Measurements from ENCODE around the gene OSBPL5.

OSBPL5 gene

DNA sequence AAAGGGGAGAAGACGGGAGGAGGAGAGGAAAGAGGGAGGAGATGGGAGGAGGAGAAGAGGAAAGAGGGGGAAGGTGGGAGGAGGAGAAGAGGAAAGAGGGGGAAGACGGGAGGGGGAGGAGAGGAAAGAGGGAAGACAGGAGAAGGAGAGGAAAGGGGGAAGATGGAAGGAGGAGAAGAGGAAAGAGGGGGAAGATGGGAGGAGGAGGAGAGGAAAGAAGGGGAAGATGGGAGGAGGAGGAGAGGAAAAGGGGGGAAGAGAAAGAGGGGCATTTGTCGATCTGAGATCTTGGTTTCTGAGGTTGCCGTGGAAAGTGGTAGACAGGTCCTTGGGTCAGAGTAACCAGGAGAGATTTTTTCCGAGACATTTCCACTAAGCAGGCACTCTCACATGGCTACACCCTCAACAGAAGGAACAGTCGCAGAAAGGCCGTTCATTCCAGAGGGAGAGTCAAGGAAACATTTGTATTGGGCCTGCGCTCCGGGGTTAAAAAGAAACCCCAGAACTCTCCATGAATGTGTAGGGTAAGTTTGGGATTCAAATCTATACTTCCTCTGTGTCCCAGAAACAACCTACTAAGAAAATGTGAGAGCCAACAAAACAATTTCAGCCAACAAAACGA, 68.1 kb downstream of the OSBPL5 start:
- DNase-seq (ENCODE audit: low spot score), result no peak

DNA sequence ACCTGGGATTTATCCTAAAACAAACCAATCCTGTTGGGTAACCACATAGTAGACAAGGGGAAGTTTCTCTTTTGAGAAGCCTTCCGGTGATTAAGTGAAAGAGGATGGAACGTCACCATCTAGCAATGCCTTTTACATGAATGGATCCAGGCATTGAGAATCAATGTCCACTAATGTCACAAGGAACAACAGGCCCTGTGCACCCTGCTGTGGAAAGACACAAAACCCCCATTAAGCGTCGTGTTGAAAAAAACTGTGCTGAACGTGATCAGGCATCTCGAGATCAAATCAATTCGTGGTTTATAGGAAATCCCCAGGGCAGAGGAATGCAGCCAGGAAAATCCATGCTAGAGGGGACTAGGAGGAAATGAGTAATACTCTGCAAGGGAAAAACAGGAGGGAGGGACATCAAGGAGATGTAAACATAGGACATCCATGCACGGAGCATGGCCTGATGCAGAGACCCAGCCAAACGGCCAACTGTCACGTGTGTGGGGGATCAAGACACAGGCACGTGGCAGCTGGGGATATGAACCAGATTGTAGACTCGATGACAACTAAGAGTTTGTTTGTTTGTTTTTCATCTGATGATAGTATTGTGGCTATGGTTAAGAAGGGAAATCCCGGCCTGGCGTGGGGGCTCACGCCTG, 69.3 kb downstream of the OSBPL5 start:
- no peak for DNase-seq (ENCODE audit: low spot score)

DNA sequence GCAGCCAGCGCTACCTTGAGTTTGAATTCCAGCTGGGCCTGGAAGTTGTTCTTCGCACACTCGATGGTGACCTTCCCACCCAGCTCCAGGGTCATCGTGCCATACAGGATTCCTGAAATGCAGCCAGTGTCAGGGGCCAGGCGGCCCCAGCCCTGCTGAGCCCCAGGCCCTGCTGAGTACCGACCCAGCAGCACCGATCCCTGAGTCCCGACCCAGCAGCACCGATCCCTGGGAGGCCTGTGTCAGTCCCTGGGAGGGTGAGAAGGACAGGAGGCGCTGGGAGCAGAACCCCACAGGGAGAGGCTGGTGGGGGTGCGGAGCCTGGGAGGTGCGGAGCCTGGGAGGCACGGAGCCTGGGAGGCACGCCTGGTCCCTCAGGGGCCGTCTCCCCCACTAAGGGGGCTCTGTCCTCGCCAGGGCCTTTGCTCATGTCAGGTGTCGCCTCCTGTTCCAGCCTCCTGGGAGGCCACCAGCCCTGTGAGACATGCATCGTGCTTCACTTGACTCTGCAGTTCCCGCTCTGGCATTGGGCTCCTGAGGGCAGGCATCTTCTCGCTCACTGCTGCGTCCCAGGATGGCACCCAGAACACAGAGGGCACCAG, 70.8 kb downstream of the OSBPL5 start:
- no peak for DNase-seq (ENCODE audit: low spot score)

DNA sequence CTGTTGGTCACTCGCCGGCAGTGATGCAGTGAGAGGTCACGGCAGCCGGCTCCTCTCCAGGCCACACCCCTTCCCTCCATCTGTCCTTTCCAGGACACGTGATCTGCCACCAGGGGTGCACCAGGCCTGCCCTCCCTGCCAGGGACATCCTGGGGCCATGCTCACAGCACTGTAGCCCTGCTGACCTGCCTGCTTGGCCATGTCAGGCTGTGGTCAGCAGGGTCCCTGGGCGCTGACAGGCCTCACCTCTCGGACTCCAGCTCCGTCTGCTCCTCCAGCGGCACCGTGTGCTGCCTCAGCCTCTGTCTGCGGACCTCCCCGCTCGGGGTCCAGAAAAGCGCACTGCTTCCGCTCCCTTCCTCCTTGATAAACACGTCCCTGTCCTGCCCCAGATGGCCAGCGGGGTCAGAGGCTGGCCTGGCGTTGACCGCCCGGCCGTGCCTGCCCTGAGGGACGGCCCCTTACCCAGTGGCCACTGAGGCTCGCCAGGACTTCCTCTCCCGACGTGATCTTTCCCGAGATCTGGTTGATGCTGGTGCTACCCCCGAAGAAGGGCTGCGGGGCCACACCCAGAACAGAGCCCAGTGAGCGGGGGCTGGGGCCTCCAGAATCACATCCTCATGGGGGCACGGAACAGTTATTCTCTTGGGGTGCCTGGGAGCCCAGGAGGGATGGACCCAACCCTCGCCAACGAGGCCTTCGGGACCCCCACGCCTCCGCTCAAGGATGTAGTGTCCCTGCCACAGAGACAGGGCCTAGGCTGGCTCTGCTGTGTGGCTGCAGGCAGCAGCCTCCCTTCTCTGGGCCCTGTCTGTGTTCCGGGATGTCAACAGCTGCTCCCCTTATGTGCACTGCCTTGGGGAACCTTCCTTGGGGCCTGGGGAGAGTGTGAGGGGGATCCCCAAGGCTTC, 71.6 kb downstream of the OSBPL5 start:
- no peak for DNase-seq (ENCODE audit: low spot score)

DNA sequence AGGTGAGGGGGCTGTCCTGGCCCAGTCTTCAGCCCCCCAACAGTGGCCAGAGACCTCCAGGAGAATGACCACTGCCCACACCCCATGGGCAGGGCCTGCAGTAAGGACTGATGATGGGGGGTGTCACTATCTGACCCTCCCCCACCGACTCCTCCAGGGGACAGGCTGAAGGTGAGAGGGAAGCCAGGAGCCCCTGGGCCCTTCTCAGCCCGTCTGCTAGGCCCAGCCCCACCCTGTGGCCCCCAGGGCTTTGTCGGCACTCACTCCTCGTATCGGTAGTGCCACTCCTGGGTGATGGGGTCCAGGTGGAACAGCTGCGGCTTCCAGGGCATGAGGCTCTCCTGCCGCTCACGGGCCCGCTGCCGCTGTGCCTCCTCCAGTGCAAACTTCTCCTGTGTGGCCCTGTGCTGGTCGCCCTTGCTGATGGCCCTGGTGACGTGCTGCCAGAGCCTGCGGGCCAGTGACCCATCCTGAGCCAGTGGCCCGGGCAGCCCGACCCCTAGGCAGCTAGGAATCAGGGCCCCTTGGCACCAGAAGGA, 72.4 kb downstream of the OSBPL5 start:
- no peak for DNase-seq (ENCODE audit: low spot score)

DNA sequence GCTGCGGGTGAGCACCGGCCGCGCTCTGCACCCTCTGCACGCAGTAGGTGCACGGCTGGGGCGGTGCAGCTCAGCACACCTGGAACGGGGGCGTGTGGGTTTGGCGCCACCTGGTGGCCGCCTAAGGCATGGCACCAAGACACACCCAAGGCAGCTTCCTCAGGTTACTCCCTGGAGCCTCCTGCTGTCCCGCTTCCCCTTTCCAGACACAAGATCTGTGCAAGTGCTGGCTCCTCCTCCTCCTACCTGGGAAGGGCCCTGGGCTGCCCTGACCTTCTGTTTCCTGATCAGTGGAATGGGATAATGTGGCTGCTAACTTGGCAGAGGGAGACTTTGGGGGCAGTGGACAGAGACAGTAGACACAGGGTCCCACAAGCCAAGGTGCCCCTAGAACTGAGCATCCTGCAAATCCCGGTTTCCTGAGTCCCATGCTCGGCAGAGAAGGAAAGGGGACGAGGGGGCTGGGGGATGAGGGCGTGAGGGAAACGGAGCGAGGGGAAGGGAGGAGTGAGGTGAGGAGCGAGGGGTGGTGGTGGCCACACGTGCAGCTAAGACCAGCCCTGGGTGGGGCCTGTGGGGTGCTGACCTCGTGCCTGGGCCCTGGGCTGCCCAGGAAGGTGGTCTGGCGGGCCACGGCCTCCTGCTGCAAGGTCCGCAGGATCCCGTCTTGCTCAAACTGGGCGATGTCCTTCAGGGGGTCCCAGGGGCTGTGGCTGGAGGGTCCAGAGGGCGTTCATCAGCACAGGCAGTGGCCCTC, 73.1 kb downstream of the OSBPL5 start:
- DNase-seq (ENCODE audit: low spot score), result peak; percentile 68

DNA sequence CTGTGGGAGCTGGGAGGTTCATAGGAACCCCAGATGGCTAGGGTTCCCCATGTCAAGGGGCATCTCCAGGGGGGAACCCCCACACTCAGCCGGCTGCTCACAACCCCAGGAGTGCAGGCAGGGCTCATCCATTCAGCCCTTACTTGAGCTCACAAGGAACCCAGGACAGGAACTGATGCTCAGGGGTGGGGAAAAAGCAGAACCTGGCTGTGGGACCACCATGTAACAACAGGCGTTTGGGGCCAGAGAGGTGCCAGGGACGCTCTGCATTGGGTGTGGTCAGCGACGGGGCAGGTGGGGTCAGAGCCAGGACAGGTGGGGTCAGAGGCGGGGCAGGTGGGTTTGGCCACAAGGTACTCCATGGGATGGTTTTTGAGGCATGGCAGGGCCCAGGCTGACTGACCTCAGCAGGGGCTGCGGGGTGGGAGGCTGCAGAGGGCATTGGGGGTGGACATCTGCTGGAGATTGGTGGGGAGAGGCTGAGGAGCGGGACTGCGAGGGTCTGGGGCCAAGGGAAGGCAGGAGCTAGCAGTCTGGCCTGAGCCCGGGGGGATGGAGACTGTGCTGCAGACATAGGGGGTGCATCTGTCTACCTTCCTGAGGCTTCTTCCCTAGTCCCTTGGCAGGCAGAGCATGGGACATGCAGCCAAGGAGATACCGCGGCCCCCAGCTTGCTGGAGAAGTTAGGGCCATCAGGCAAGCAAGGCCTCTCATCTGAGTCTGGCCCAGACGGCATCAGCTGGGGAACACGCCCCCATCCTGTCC, 73.8 kb downstream of the OSBPL5 start:
- DNase-seq (ENCODE audit: low spot score), result no peak

DNA sequence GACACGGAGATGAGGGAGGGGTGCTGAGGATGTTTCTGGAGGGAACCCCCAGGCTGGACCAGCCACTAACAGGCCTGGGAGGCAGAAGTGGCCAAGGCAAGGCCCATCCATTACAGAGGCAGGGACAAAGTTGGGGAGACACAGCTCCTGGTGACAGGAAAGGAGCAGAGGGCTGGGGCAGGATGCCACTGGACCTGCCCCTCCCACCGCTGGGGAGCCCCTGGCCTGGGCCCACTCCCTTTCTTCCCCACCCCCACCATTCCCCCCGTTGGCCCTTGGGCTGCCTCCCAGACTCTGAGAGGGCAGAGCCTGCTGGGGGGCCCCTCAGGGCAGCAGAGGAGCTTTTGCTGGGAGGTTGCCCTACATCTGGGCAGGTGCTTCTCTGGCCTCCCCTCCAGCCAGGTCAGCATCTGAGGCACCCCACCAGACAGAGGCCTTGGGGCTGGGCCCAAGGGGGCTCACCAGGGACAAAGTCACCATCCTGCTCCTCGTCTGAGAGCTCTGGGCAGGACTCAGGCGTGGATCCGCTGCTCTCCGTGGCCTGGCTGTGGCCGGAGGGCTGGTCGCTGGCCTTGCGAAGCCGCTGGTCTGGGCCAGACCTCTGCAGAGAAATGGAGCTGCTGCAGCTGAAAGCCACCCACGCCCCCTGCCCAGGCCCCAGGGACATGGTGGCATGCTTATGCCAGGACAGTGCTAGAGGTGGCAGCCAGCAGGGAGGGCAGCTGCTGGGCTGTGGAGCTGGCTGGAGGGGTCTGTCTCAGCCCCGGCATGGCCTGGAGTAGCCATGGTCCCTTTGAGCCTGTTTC, 74.8 kb downstream of the OSBPL5 start:
- no peak for DNase-seq (ENCODE audit: low spot score)

DNA sequence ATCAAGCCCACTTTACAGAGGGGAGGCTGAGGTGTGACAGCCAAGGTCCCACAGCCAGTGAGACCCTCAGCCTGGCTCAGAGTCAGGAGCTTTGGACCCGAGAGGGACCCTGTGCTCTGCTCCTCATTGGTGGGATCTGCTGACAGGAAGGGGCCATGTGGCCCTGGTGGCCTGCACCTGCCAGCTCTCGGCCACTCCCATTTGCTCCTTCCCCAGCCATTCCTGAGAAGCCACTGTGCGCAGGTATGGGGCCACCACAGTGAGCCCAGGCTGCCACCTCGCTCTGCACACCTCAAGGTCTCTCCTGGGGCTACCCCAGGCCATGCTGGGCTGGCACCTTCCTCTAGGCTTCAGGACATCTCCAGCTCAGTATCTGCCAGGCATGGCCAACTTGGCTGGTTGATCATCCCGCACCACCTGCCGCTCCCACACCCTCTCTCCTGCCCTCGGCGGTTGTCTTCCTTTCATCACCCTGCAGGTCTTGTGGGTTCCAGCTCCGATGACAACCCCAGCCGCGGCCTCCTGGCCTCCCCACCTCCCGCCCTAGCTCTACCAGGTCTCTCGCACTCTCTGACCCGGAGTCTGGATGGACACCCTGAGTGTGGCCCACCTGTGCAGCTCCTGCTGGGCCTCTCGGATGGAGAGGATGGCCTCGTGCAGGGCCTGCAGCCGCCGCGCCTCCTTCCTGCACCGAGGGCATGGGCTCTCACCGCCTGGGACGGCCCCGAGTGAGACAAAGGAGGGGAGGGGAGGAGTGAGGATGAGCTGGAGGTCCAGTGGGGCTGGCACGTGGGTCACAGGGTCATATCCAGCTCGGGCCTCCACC, 75.7 kb downstream of the OSBPL5 start:
- no peak for DNase-seq (ENCODE audit: low spot score)

DNA sequence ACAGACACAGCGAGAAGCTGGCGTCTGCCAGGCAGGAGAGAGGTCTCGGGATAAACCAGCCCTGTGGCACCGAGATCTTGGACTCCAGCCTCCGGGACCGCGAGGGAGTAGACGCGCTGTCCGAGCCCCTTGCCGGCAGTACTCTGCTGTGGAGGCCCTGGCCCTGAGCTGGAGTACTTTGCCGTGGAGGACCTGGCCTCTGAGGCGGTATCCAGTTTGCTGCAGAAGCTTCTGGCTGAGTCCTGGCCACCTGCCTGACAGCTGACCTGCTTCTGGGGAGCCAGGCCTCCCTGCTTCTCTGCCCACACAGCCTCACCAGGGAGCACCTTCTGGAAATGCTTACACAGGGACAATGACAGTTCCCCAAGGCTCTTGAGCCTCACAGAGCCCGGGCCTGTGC, 76.3 kb downstream of the OSBPL5 start:
- no peak for DNase-seq (ENCODE audit: low spot score)

DNA sequence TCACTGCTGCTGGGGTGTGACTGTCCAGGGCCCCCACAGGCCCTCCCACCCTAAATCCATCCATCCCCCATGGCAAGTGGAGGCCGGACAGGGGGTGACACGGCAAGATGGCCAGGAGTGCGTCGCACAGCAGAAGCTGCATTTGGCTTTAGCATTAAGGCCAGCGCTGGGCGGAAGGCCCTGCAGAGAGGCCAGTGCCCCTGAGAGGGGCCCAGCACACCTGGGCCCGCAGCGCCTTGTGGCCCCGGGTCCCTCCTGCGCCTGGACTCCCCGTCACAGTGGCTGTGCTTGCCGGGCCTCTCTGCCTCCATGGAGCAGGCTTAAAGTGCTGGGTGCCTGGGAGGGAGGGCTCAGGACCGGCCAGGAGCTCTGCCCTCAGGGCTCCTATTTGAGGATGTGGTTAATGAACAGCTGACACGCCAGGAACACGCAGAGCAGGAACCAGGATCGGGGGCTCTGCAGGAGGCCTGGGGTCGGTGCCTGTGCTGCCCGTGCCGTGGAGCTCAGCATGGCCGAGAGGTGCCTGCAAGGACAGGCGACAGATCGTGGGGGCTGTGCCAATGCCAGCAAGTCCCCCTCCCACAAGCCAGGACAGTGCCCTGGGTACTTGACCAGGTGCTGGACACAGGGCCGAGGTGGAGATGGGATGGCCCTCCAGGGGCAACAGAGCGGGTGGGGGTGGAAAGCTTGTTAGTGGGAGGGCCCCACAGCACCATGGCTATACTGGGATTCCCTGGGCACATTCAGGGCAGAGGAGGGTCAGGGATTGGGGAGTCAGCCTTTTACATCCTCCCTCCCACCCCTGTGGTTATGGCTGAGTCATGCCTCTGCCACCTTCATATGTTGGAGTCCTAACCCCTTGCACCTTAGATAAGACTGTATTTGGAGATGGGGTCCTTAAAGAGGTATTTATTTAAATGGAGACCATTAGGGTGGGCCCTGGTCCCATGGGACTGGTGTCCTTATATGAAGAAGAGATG, 77.0 kb downstream of the OSBPL5 start:
- no peak for DNase-seq (ENCODE audit: low spot score)

DNA sequence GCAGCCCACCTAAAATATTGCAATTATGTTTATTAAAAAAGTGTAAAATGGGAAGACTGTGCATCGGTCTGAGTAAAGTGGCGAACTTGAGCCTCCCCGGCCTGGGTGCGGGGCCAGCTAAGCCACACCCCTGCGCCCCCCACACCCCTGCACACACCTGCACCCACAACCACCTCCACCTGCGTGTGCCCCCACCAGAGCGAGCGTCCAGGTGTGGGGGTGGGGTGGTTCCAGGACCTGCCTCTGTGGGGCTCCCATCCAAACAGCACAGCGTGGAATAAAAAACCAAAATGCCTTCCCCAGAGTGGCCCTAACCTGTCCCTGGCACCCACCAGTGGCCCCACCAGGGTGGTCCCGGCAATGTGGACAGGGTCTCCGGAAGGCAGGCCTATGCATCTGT, 77.7 kb downstream of the OSBPL5 start:
- DNase-seq (ENCODE audit: low spot score), result no peak

DNA sequence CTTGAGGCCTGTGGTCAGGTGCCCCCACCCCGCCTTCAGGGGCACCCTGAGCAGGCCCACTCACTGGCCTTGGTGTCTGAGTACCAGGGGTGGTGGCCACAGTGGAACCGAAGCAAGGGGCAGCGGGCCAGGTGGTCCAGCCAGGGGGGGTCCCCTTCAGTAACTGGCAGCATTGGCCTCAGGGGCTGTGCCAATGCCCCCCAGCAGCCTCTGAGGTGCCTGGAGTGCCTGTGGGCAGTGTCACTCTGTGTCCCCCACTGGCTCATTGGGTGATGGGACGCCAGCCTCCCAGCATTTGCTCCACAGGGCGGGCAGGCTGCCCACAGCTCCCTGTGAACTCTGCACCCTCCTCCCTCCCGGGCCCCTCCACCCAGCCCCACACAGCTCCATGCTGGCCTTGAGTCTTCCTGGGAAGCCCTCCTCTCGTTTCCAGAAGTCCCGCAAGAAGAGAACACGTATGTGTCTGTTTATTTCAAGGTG, 78.4 kb downstream of the OSBPL5 start:
- no peak for DNase-seq (ENCODE audit: low spot score)

DNA sequence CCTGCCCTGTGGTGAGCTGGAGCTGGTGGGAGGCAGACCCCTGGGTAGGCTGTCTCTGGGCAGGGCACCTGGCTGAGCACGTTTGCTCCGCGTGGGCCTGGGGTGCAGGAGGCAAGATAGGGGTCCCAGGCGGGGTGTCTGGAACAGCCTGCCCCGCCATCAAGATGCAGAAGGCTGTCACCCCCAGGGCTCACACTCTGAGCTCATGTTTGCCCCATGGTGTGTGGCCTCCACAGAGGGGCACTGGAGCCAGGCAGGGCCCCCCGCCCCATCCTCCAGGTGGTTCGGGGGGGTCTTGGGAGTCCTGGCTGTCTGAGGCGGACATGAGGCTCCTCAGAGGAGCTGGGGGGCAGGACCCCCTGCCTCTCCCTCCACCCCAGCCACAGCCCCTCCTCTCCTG, 79.0 kb downstream of the OSBPL5 start:
- no peak for DNase-seq (ENCODE audit: low spot score)

DNA sequence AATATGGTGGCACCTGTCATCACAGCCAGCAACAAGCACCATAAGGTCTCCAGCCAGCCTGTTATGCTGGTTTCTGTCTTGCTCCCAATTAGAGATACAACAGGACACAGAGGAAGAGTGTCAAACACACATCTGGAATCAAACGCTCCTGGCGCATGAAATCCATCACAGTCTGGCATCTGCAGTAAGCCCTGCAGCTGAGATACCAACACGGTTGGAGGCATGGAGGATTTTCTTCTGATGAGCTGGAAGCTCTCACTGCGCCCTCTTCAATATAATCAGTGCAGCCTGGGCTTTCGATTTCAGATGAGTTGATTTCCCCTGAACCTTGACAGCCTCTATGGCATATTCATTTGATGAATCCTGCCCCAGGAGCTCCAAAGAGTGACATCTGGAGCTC, 80.1 kb downstream of the OSBPL5 start:
- DNase-seq (ENCODE audit: low spot score), result no peak

DNA sequence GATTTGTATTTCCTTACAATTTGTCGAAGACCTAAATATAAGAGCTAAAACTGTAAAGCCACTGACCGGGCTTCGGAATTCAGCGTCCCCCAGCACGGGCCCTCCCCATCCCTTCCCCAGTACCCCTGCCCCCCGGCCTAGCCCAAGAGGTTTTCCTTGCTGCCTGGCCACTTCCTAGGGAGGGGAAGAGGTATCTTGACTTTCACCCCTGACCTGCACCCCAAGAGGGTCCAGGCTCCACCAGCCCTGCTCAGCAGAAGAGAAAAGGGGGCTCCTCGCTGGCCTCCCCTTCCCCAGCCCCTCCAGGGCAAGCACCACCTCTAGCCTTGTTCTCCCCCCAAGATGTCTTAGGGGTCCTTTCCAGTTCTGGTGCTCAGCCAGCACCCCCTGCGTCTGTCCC, 81.8 kb downstream of the OSBPL5 start:
- no peak for DNase-seq (ENCODE audit: low spot score)

DNA sequence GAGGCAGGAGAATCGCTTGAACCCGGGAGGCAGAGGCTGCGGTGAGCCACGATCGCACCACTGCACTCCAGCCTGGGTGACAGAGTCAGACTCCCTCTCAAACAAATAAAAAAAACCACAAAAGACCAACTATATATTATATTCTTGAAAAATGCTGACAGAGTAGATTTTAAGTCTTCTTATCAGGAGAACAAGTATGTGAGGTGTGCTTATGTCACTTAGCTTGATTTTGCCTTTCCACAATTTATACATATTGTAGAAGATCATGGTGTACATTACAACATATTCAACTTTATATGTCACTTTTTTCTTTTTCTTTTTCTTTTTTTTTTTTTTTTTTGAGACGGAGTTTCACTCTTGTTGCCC, 83.7 kb downstream of the OSBPL5 start:
- no peak for DNase-seq (ENCODE audit: low spot score)

All from RKO (cell line).